22Rv1 (cell line): ENCODE data around the gene MELTF.

Experiments
- H3K27ac ChIP-seq: fragments of 450-650 bp; 2 replicates; pipeline ENCODE4 v1.5.1; 2017
- ZFX ChIP-seq: fragments of 450-650 bp; IDR thresholded peaks from 2 replicates; pipeline ENCODE4 v1.6.1; 2017; ENCODE audit warnings: antibody characterized with exemption, borderline replicate concordance
- TF ChIP-seq, protein P1 (sequence below): fragments of 450-650 bp; IDR thresholded peaks from 2 replicates; pipeline ENCODE4 v1.5.1; 2017; ENCODE audit warnings: mild to moderate bottlenecking

Gene MELTF

GRCh38 chr3:197000211-197000610 is 29.4 kb downstream of the MELTF start:
- H3K27ac ChIP-seq = no peak overlapping the region
- no peak for TF ChIP-seq ZFX
- TF ChIP-seq, protein P1, sequence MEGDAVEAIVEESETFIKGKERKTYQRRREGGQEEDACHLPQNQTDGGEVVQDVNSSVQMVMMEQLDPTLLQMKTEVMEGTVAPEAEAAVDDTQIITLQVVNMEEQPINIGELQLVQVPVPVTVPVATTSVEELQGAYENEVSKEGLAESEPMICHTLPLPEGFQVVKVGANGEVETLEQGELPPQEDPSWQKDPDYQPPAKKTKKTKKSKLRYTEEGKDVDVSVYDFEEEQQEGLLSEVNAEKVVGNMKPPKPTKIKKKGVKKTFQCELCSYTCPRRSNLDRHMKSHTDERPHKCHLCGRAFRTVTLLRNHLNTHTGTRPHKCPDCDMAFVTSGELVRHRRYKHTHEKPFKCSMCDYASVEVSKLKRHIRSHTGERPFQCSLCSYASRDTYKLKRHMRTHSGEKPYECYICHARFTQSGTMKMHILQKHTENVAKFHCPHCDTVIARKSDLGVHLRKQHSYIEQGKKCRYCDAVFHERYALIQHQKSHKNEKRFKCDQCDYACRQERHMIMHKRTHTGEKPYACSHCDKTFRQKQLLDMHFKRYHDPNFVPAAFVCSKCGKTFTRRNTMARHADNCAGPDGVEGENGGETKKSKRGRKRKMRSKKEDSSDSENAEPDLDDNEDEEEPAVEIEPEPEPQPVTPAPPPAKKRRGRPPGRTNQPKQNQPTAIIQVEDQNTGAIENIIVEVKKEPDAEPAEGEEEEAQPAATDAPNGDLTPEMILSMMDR = no peak

DNA sequence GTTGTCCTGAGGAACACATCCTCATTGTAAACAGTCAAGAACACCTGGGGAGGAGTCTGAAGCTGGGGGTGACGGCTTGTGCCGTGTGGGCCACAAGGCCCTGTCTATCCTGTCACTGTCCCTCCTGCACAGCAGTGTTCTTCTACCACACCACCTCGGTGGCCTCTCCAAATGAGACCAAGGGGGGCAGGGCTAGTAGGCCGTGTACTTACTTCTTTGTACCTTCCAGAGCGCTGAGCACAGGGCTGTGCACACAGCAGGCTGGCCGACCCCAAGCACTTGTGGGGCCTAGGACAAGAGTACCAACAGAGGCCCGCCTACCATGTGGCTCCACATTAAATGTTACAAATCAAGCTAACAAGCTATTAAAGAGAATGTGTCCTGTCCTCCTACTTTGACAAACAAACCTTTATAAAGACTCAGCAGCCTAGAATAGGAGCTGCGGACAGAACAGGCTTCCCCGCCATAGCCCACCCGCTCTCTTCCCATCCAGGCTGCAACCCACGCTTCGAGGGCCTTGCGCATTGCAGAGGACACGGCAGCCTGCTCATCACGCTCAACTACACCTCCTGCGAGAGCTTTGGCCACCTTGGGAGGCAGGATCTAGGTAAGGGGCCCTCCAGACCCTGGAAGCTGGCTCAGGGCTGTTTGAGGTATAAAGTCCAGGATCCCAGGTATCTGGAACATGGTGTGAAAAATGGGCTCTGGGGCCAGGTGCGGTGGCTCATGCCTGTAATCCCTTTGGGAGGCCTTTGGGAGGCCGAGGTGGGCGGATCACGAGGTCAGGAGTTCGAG is 30.5 kb downstream of the MELTF start:
- TF ChIP-seq, protein P1 = no peak
- H3K27ac ChIP-seq = no peak overlapping the region

DNA sequence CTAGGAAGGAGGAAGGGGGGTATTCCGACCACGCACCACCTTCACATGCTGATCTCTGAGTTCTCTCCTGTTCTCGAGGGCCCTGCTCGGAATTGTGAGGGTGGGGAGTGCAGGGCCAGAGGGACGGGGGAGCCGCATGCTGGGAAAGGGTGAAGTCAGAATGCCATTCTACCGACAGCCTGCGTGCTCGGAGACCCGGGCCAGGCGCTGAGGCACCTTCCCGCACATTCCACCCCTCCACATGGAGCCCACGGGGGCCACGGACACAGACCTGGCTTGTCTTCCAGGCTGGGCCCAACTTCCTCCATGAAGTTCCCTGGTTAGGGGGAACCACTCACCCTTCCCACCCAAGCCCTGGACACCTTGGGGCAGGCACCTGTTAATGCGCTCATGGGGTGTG is 32.3 kb downstream of the MELTF start:
- H3K27ac ChIP-seq = no peak overlapping the region
- no peak for TF ChIP-seq ZFX
- TF ChIP-seq, protein P1 = no peak

DNA sequence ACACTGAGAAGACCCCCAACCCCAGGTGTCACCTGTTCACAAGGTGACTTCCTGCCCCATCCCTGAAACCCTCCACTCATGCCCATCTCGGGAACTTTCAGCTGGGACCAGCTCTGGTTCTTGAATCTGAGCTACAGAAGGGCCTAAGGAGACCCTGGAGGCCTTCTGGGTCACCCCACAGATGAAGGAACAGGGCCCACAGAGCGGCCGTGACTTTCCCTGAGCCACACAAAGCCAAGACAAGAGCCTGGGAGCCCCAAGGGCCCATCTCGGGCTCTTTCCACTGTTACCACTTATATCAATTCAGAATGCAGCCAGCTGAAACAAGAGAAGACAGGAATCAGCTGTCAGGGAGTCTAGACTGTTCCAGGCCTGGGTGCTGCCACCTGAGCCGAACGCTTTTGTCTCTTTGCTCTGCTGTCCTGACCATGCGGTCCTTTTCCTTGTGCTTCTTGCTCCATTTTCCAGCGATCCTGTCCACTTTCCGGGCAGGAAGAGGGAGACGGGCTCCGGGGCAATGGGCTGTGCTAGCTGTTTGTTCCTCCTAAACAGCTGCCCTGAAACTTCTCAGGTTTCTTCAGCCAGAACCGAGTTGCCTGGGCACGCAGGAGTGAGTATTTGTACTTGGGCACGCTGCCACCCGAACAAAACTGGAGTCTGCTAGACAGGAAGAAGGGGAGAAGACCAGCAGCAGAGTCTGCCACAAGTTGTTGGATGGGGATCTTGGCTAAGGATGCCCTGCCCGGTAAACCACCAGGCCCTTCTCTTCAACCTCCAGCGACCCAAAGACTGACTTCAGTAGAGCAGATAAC is 33.0 kb downstream of the MELTF start:
- TF ChIP-seq, protein P1 = no peak
- TF ChIP-seq ZFX = no peak
- H3K27ac ChIP-seq = no peak overlapping the region

DNA sequence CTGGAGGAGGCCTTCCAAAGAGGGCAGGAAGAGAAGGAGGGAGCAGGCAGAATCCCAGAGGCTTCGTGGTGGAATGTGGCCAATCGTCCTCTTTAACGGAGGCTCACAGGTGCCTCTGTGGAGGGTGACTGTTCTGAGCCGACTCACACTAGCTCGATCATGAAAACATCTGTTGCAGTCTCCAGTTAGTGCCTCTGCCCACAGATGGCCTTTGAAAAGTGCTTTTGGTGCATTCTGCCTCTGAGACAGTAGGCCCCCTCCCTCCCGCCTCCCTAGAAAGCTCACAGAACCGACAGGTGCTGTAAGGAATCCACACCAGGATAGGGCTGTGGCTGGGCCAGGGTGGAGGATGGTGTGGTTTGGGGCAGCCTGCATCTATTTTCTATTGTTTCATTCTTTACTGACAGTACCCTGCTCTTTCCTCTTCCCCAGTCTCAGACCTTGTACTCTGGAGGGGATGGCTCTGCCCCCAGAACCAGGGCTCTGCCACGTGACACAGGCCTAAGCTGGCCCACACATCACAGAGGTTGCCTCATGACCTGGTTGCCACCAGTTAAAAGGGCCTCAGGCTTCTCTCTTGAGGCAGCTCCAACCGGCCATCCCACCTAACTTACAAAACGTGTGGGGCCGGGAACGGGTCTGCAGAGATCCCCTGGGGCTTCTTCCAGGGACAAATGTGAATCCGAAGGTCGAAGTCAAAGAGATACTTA is 33.8 kb downstream of the MELTF start:
- H3K27ac ChIP-seq = no peak overlapping the region
- TF ChIP-seq, protein P1 = no peak
- TF ChIP-seq ZFX = no peak

DNA sequence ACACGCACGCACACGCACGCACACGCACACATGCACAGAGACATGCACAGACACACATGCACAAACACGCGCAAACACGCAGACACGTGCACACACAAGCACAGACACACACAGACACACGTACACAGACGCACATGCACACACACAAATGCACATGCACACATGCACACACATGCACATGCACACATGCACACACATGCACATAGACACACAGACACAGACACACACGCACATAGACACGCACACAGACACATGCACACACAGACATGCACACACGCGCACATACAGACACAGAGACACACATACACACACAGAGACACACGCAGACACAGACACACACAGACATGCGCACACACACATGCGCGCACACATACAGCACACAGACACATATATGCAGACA is 34.6 kb downstream of the MELTF start:
- no peak overlapping the region for H3K27ac ChIP-seq
- TF ChIP-seq, protein P1 = no peak
- no peak for TF ChIP-seq ZFX
